Lower leg skin (tissue), 4 donors: ENCODE results near the gene FNDC5. TPM values are rescaled to one million over a fixed set of nuclear protein-coding genes. Genes with fewer than 3 reads are reported as not detected.

ENCODE experiments used
- DNase-seq, 2 donors: peaks; one replicate each; pipeline ENCODE4 v3.0.0-alpha.2; 2019; ENCODE audit warnings: low spot score in 2 of 2
- H3K4me3 ChIP-seq: fragments of 200-600 bp; sonication (generic); 2 replicates; pipeline ENCODE4 v1.5.1; 2017; ENCODE audit warnings: mild to moderate bottlenecking, low read depth; ENCODE audit not compliant: poor library complexity, severe bottlenecking
- CTCF ChIP-seq, 3 donors: fragments of 450-650 bp; IDR thresholded peaks; one replicate each; pipeline ENCODE4 v1.5.1; 2016; ENCODE audit warnings: antibody characterized with exemption in 3 of 3, mild to moderate bottlenecking in 3 of 3, moderate library complexity in 2 of 3
- POLR2A ChIP-seq, 2 donors: fragments of 450-650 bp; IDR thresholded peaks; one replicate each; pipeline ENCODE4 v1.6.1; 2016 to 2017; ENCODE audit warnings: antibody characterized with exemption in 2 of 2, mild to moderate bottlenecking in 1 of 2, moderate library complexity in 1 of 2
- WGBS, 2 donors: methylation state at CpG; one replicate each; pipeline ENCODE4 v1.1.5; 2018; 5-methylcytosine and 5-hydroxymethylcytosine counted together
- intact Hi-C: fragments of 100-400 bp; cut with DNase I; formaldehyde crosslinking; loops from one replicate; pipeline ENCODE4 v1.15.0; 2023; ENCODE audit warnings: low total_unique reads
- total RNA-seq, 4 donors: library from RNA; depleted of rRNA; stranded (reverse); fragments of >200 nt; gene quantifications; one replicate each; pipeline ENCODE4 v1.1.0, GENCODE V29; 2016

The FNDC5 gene
- total RNA-seq, 4 donors from 2014 or later, result 0.27 to 0.58 TPM; not detected in 2

GRCh38 chr1:32902535-32902920 is 31.8 kb upstream of the FNDC5 start:
- 73 to 74% methylated on average over 6 of the region's 6 CpGs for WGBS, 2 donors
- intact Hi-C loops, result no loop called here
- no peak overlapping the region for H3K4me3 ChIP-seq
- TF ChIP-seq POLR2A (IDR thresholded peaks at IDR 0.05) (no peak), CTCF (IDR thresholded peaks at IDR 0.05) (no peak)
- DNase-seq, result no peak

GRCh38 chr1:32901823-32902534 is 31.3 kb upstream of the FNDC5 start:
- no peak for DNase-seq
- intact Hi-C loops, result no loop called here
- TF ChIP-seq CTCF (IDR thresholded peaks at IDR 0.05), result no peak
- TF ChIP-seq POLR2A (IDR thresholded peaks at IDR 0.05), result no peak
- H3K4me3 ChIP-seq, result peak overlapping the region; percentile 36
- WGBS, 2 donors, result 42% methylated on average over 24 of the region's 24 CpGs

- TF ChIP-seq POLR2A (IDR thresholded peaks at IDR 0.05) (no peak), CTCF (IDR thresholded peaks at IDR 0.05) (no peak)
- H3K4me3 ChIP-seq, result peak within 1 kb of the TSS; percentile 51
- 1 to 2% methylated on average over 18 to 31 of the region's 92 CpGs for WGBS, 2 donors
- intact Hi-C loops, result no loop called here
- peak in 1 of 2 donors; percentile 89 for DNase-seq
Measured at GRCh38 chr1:32900956-32901822, 30.5 kb upstream of the FNDC5 start, which contains the start of gene TMEM54. TSS of gene TMEM54 (minus strand) at chr1:32901389. CDS start at chr1:32901238, 151 bp downstream.

GRCh38 chr1:32900371-32900955 is 29.8 kb upstream of the FNDC5 start:
- intact Hi-C loops, result no loop called here
- TF ChIP-seq CTCF (IDR thresholded peaks at IDR 0.05) (no peak), POLR2A (IDR thresholded peaks at IDR 0.05) (no peak)
- 17 to 27% methylated on average over 15 to 20 of the region's 22 CpGs for WGBS, 2 donors
- H3K4me3 ChIP-seq, result peak overlapping the region; percentile 51
- DNase-seq, result no peak

GRCh38 chr1:32899586-32900296 is 29.0 kb upstream of the FNDC5 start:
- 74 to 75% methylated on average over 7 of the region's 7 CpGs for WGBS, 2 donors
- H3K4me3 ChIP-seq, result no peak overlapping the region
- intact Hi-C loops, result no loop called here
- TF ChIP-seq POLR2A (IDR thresholded peaks at IDR 0.05), result no peak
- no peak for TF ChIP-seq CTCF (IDR thresholded peaks at IDR 0.05)
- peak in 1 of 2 donors; percentile 77 for DNase-seq
